ENCODE results near the gene ADAT3.
"Not testable (repeated sequence)": the region's sequence is repeated elsewhere in the genome, so short reads cannot be mapped to it uniquely, and the experiment has no call there.

ADAT3 gene

GRCh38 chr19:1866693-1867348 lies 38.4 kb upstream of the ADAT3 start:
- no peak for DNase-seq (ENCODE audit: low spot score)

- DNase-seq (ENCODE audit: low spot score), result no peak
These were observed 37.9 kb upstream of the ADAT3 start for GRCh38 chr19:1867349-1867724.

GRCh38 chr19:1868971-1869370 lies 36.2 kb upstream of the ADAT3 start:
- DNase-seq (ENCODE audit: low spot score), result no peak

GRCh38 chr19:1871140-1871597 lies 34.0 kb upstream of the ADAT3 start:
- DNase-seq (ENCODE audit: low spot score), result peak; percentile 89

- no peak for DNase-seq (ENCODE audit: low spot score)
These were observed 33.6 kb upstream of the ADAT3 start for GRCh38 chr19:1871630-1872029.

GRCh38 chr19:1872807-1873523 lies 32.2 kb upstream of the ADAT3 start:
- DNase-seq (ENCODE audit: low spot score), result no peak

- DNase-seq (ENCODE audit: low spot score), result no peak
These were observed 31.4 kb upstream of the ADAT3 start for GRCh38 chr19:1873524-1874473.

- no peak for DNase-seq (ENCODE audit: low spot score)
These were observed 30.5 kb upstream of the ADAT3 start for GRCh38 chr19:1874554-1875185.

GRCh38 chr19:1875265-1875645 lies 29.9 kb upstream of the ADAT3 start:
- not testable (repeated sequence) for DNase-seq (ENCODE audit: low spot score)

- DNase-seq (ENCODE audit: low spot score), result peak; percentile 97
These were observed 29.3 kb upstream of the ADAT3 start for GRCh38 chr19:1875646-1876495.

- DNase-seq (ENCODE audit: low spot score), result not testable (repeated sequence)
These were observed 28.5 kb upstream of the ADAT3 start for GRCh38 chr19:1876496-1877279.

GRCh38 chr19:1877280-1877660 lies 27.9 kb upstream of the ADAT3 start:
- not testable (repeated sequence) for DNase-seq (ENCODE audit: low spot score)

GRCh38 chr19:1878583-1878982 lies 26.6 kb upstream of the ADAT3 start:
- not testable (repeated sequence) for DNase-seq (ENCODE audit: low spot score)

- DNase-seq (ENCODE audit: low spot score), result not testable (repeated sequence)
These were observed 25.2 kb upstream of the ADAT3 start for GRCh38 chr19:1879982-1880381.

- no peak for DNase-seq (ENCODE audit: low spot score)
These were observed 24.4 kb upstream of the ADAT3 start for GRCh38 chr19:1880611-1881392.

- not testable (repeated sequence) for DNase-seq (ENCODE audit: low spot score)
These were observed 23.7 kb upstream of the ADAT3 start for GRCh38 chr19:1881393-1882088.

- no peak for DNase-seq (ENCODE audit: low spot score)
These were observed 23.0 kb upstream of the ADAT3 start for GRCh38 chr19:1882089-1882785.

All from HuH-7.5 (cell line).